Muscle of leg (tissue), 16 donors: ENCODE data around the gene POLDIP3. TPM values are rescaled to one million over a fixed set of nuclear protein-coding genes. Genes with fewer than 3 reads are reported as not detected.

ENCODE experiments used
- DNase-seq: peaks from one replicate; pipeline ENCODE4 v3.0.0; 2013
- H3K27ac ChIP-seq: one replicate; pipeline ENCODE4 v1.5.1; 2013; ENCODE audit warnings: mild to moderate bottlenecking, low read length, control low read depth
- H3K27me3 ChIP-seq: one replicate; pipeline ENCODE4 v1.6.1; 2013; ENCODE audit warnings: low read length; ENCODE audit not compliant: control insufficient read depth, insufficient read depth
- H3K36me3 ChIP-seq: one replicate; pipeline ENCODE4 v1.6.1; 2013; ENCODE audit warnings: low read length; ENCODE audit not compliant: control insufficient read depth, insufficient read depth
- H3K4me1 ChIP-seq: one replicate; pipeline ENCODE4 v1.6.1; 2013; ENCODE audit warnings: low read length; ENCODE audit not compliant: control insufficient read depth, insufficient read depth
- H3K4me3 ChIP-seq: one replicate; pipeline ENCODE4 v1.5.1; 2013; ENCODE audit warnings: low read length, control low read depth
- H3K9me3 ChIP-seq: replicated peaks from 2 replicates; pipeline ENCODE4 v1.6.1; 2013; ENCODE audit warnings: low read depth, low read length; ENCODE audit not compliant: control insufficient read depth
- WGBS: methylation state at CpG from one replicate; pipeline ENCODE4 v1.1.5; 2013; ENCODE audit warnings: missing lambda C conversion rate; ENCODE audit not compliant: insufficient coverage; 5-methylcytosine and 5-hydroxymethylcytosine counted together
- long read RNA-seq, 11 donors: transcript quantifications; one replicate each; lab custom pipeline, GENCODE V29; 2026
- polyA plus RNA-seq, 8 donors: library from polyadenylated mRNA; unstranded; fragments of 120-200 nt; gene quantifications; one replicate each; pipeline versions ENCODE4 v1.2.1 to v1.2.3, GENCODE V29; 2013; ENCODE audit warnings: inconsistent platforms in 1 of 8, low replicate concordance in 1 of 8; ENCODE audit not compliant: insufficient read length in 8 of 8, insufficient read depth in 1 of 8
- total RNA-seq: library from RNA; stranded (reverse); fragments of 120-200 nt; gene quantifications from one replicate; pipeline ENCODE4 v1.2.4, GENCODE V29; 2013

The POLDIP3 gene
- total RNA-seq (32.8 TPM), polyA plus RNA-seq (10 to 100 TPM; 49.6 to 68.5 (median 57.7) TPM)
- long read RNA-seq, donor 1, transcript POLDIP3-201 (9 exons, 3,441 nt), result major isoform, 8 of 9 reads
- long read RNA-seq, donor 1, partial matches to known transcripts, result 0 of 9 reads
- long read RNA-seq, donor 1, other reads (novel, unspliced or antisense), result 0 of 9 reads
- long read RNA-seq, donor 2, partial matches to known transcripts, result 0 of 3 reads
- long read RNA-seq, donor 2, other reads (novel, unspliced or antisense), result 0 of 3 reads
- long read RNA-seq, donor 3, transcript POLDIP3-201 (9 exons, 3,441 nt), result major isoform, 14 of 15 reads
- long read RNA-seq, donor 3, partial matches to known transcripts, result 0 of 15 reads
- long read RNA-seq, donor 3, other reads (novel, unspliced or antisense), result 0 of 15 reads
- long read RNA-seq, donor 4, transcript POLDIP3-201 (9 exons, 3,441 nt), result major isoform, 10 of 23 reads
- long read RNA-seq, donor 4, partial matches to known transcripts, result 11 of 23 reads
- long read RNA-seq, donor 4, other reads (novel, unspliced or antisense), result 0 of 23 reads
- long read RNA-seq, donor 5, transcript POLDIP3-203 (8 exons, 3,323 nt), result minor isoform, 8 of 34 reads
- long read RNA-seq, donor 5, transcript POLDIP3-201 (9 exons, 3,441 nt), result major isoform, 26 of 34 reads
- long read RNA-seq, donor 5, partial matches to known transcripts, result 0 of 34 reads
- long read RNA-seq, donor 5, other reads (novel, unspliced or antisense), result 0 of 34 reads
- long read RNA-seq, donor 6, transcript POLDIP3-201 (9 exons, 3,441 nt), result major isoform, 24 of 35 reads
- long read RNA-seq, donor 6, partial matches to known transcripts, result 7 of 35 reads
- long read RNA-seq, donor 6, other reads (novel, unspliced or antisense), result 0 of 35 reads
- long read RNA-seq, donor 7, transcript POLDIP3-201 (9 exons, 3,441 nt), result major isoform, 17 of 33 reads
- long read RNA-seq, donor 7, partial matches to known transcripts, result 12 of 33 reads
- long read RNA-seq, donor 7, other reads (novel, unspliced or antisense), result 0 of 33 reads
- long read RNA-seq, donor 8, transcript POLDIP3-201 (9 exons, 3,441 nt), result major isoform, 8 of 13 reads
- long read RNA-seq, donor 8, partial matches to known transcripts, result 5 of 13 reads
- long read RNA-seq, donor 8, other reads (novel, unspliced or antisense), result 0 of 13 reads
- long read RNA-seq, donor 9, transcript POLDIP3-201 (9 exons, 3,441 nt), result major isoform, 11 of 13 reads
- long read RNA-seq, donor 9, partial matches to known transcripts, result 0 of 13 reads
- long read RNA-seq, donor 9, other reads (novel, unspliced or antisense), result 0 of 13 reads
- long read RNA-seq, donor 10, transcript POLDIP3-201 (9 exons, 3,441 nt), result major isoform, 20 of 26 reads
- long read RNA-seq, donor 10, partial matches to known transcripts, result 0 of 26 reads
- long read RNA-seq, donor 10, other reads (novel, unspliced or antisense), result 5 of 26 reads
- long read RNA-seq, donor 11, transcript POLDIP3-201 (9 exons, 3,441 nt), result major isoform, 19 of 19 reads
- long read RNA-seq, donor 11, partial matches to known transcripts, result 0 of 19 reads
- long read RNA-seq, donor 11, other reads (novel, unspliced or antisense), result 0 of 19 reads

GRCh38 chr22:42614312-42615091, at the start of gene POLDIP3:
TSS of gene POLDIP3 (minus strand) at chr22:42614883. CDS start at chr22:42614857, 26 bp downstream.
- H3K27ac ChIP-seq, result peak within 1 kb of the TSS; percentile 98
- WGBS, result under 1% methylated on average over 77 of the region's 85 CpGs
- H3K36me3 ChIP-seq, result peaks cover 29% of the 10 kb centered on the region
- H3K27me3 ChIP-seq, result no peaks in the 10 kb centered on the region
- H3K4me1 ChIP-seq, result peaks cover 39% of the 10 kb centered on the region
- H3K4me3 ChIP-seq, result peak within 1 kb of the TSS; percentile 89
- H3K9me3 ChIP-seq, result no peaks in the 10 kb centered on the region
- DNase-seq, result peak; percentile 99

GRCh38 chr22:42661985-42662831, 47.5 kb upstream of the POLDIP3 start:
- DNase-seq, result peak; percentile 86
- Histone ChIP-seq H3K9me3 (no peaks in the 10 kb centered on the region), H3K27ac (no peak overlapping the region), H3K27me3 (peaks cover 9% of the 10 kb centered on the region), H3K4me3 (peak overlapping the region; percentile 56), H3K36me3 (no peaks in the 10 kb centered on the region), H3K4me1 (peaks cover 7% of the 10 kb centered on the region)
- WGBS, result 3% methylated on average over 61 of the region's 68 CpGs

GRCh38 chr22:42656578-42656977, 41.9 kb upstream of the POLDIP3 start:
- WGBS, result 100% methylated on average over 3 of the region's 8 CpGs

GRCh38 chr22:42655693-42656092, 41.0 kb upstream of the POLDIP3 start:
- no peaks in the 10 kb centered on the region for H3K4me1 ChIP-seq
- 67% methylated on average over 6 of the region's 9 CpGs for WGBS
- no peak for DNase-seq
- H3K9me3 ChIP-seq, result no peaks in the 10 kb centered on the region
- no peak overlapping the region for H3K27ac ChIP-seq
- H3K27me3 ChIP-seq, result no peaks in the 10 kb centered on the region
- no peaks in the 10 kb centered on the region for H3K36me3 ChIP-seq
- H3K4me3 ChIP-seq, result no peak overlapping the region

More at GRCh38 chr22:42656578-42656977, 41.9 kb upstream of the POLDIP3 start:
- H3K27me3 ChIP-seq, result no peaks in the 10 kb centered on the region
- H3K27ac ChIP-seq, result no peak overlapping the region
- H3K36me3 ChIP-seq, result no peaks in the 10 kb centered on the region
- H3K9me3 ChIP-seq, result no peaks in the 10 kb centered on the region
- no peak overlapping the region for H3K4me3 ChIP-seq
- DNase-seq, result no peak
- no peaks in the 10 kb centered on the region for H3K4me1 ChIP-seq

- Histone ChIP-seq H3K27me3 (no peaks in the 10 kb centered on the region), H3K9me3 (no peaks in the 10 kb centered on the region), H3K4me3 (no peak overlapping the region), H3K36me3 (no peaks in the 10 kb centered on the region), H3K27ac (no peak overlapping the region), H3K4me1 (peaks cover 4% of the 10 kb centered on the region)
- 86% methylated on average over 3 of the region's 7 CpGs for WGBS
- no peak for DNase-seq
Observed at GRCh38 chr22:42654436-42655073, 39.9 kb upstream of the POLDIP3 start.

- Histone ChIP-seq H3K4me1 (peaks cover 6% of the 10 kb centered on the region), H3K27ac (no peak overlapping the region), H3K9me3 (no peaks in the 10 kb centered on the region), H3K36me3 (no peaks in the 10 kb centered on the region), H3K4me3 (no peak overlapping the region), H3K27me3 (no peaks in the 10 kb centered on the region)
- 71% methylated on average over 2 of the region's 4 CpGs for WGBS
- no peak for DNase-seq
Observed at GRCh38 chr22:42653999-42654398, 39.3 kb upstream of the POLDIP3 start.

GRCh38 chr22:42651134-42651533, 36.5 kb upstream of the POLDIP3 start:
- no peaks in the 10 kb centered on the region for H3K9me3 ChIP-seq
- H3K27me3 ChIP-seq, result no peaks in the 10 kb centered on the region
- DNase-seq, result no peak
- WGBS, result 68% methylated on average over 4 of the region's 7 CpGs
- H3K4me3 ChIP-seq, result no peak overlapping the region
- no peaks in the 10 kb centered on the region for H3K36me3 ChIP-seq
- H3K4me1 ChIP-seq, result peaks cover 32% of the 10 kb centered on the region
- H3K27ac ChIP-seq, result no peak overlapping the region
